Pons (tissue), 1 donor: ENCODE data around the gene HLA-B.
"Not testable (repeated sequence)": the region's sequence is repeated elsewhere in the genome, so short reads cannot be mapped to it uniquely, and the experiment has no call there.

Experiments
- DNase-seq: peaks from one replicate; pipeline ENCODE4 v3.0.0-alpha.2; 2016; ENCODE audit warnings: low spot score

HLA-B gene

GRCh38 chr6:31356946-31357466, at the start of gene HLA-B:
TSS of gene HLA-B (minus strand) at chr6:31357179. CDS start at chr6:31357158, 21 bp downstream.
- peak; percentile 86 for DNase-seq

GRCh38 chr6:31405996-31406395, 49.0 kb upstream of the HLA-B start:
- no peak for DNase-seq

- not testable (repeated sequence) for DNase-seq
Observed at GRCh38 chr6:31404061-31404364, 47.0 kb upstream of the HLA-B start.

- peak; percentile 76 for DNase-seq
Observed at GRCh38 chr6:31403283-31404060, 46.5 kb upstream of the HLA-B start, which contains the start of gene MICA. TSS of gene MICA (plus strand) at chr6:31403595. CDS start at chr6:31403633, 38 bp downstream.

GRCh38 chr6:31402324-31403282, 45.6 kb upstream of the HLA-B start:
- peak; percentile 8 for DNase-seq

GRCh38 chr6:31401403-31401802, 44.4 kb upstream of the HLA-B start:
- DNase-seq = no peak

- peak; percentile 55 for DNase-seq
Observed at GRCh38 chr6:31400467-31401289, 43.7 kb upstream of the HLA-B start.

- peak; percentile 59 for DNase-seq
Observed at GRCh38 chr6:31399589-31400466, 42.8 kb upstream of the HLA-B start.

GRCh38 chr6:31397901-31398525, 41.0 kb upstream of the HLA-B start:
- no peak for DNase-seq

GRCh38 chr6:31397153-31397499, 40.1 kb upstream of the HLA-B start:
- DNase-seq = not testable (repeated sequence)

GRCh38 chr6:31396422-31397152, 39.6 kb upstream of the HLA-B start:
- peak; percentile 73 for DNase-seq

GRCh38 chr6:31395832-31396231, 38.9 kb upstream of the HLA-B start:
- DNase-seq = no peak

GRCh38 chr6:31394381-31394780, 37.4 kb upstream of the HLA-B start:
- no peak for DNase-seq

GRCh38 chr6:31393932-31394331, 37.0 kb upstream of the HLA-B start:
- no peak for DNase-seq

- DNase-seq = not testable (repeated sequence)
Observed at GRCh38 chr6:31389802-31390132, 32.8 kb upstream of the HLA-B start.

- not testable (repeated sequence) for DNase-seq
Observed at GRCh38 chr6:31388916-31389801, 32.2 kb upstream of the HLA-B start.

GRCh38 chr6:31386977-31387376, 30.0 kb upstream of the HLA-B start:
- DNase-seq = no peak

- DNase-seq = no peak
Observed at GRCh38 chr6:31386099-31386498, 29.1 kb upstream of the HLA-B start.

GRCh38 chr6:31385041-31385440, 28.1 kb upstream of the HLA-B start:
- no peak for DNase-seq
